Testis (tissue), 2 donors: ENCODE results near the gene CHMP2B.

Experiments
- CTCF ChIP-seq, 3 experiments: fragments of 450-650 bp in 2 of 3; fragments of 200-600 bp in 1 of 3; sonication (generic) in 1 of 3; IDR thresholded peaks; one replicate each; pipeline ENCODE4 v1.5.1; 2016 to 2019; ENCODE audit warnings: antibody characterized with exemption in 3 of 3, mild to moderate bottlenecking in 2 of 3, moderate library complexity in 1 of 3
- POLR2A ChIP-seq: fragments of 450-650 bp; IDR thresholded peaks from one replicate; pipeline ENCODE4 v1.6.1; 2017; ENCODE audit warnings: antibody characterized with exemption, mild to moderate bottlenecking, moderate library complexity

- no peak for TF ChIP-seq CTCF (IDR thresholded peaks at IDR 0.05)
- TF ChIP-seq POLR2A: no peak
Observed at GRCh38 chr3:87197531-87197930, 29.6 kb upstream of the CHMP2B start.
